ENCODE results near the gene PHLDB2. TPM values are rescaled to one million over a fixed set of nuclear protein-coding genes. Genes with fewer than 3 reads are reported as not detected.

The PHLDB2 gene
- total RNA-seq, 2 experiments from 2014 or later: 5.8 to 6.0 TPM

- Mint-ChIP-seq H3K36me3 (ENCODE audit: low read depth) (no peaks in the 10 kb centered on the region), H3K4me1 (ENCODE audit: low read depth) (no peaks in the 10 kb centered on the region), H3K27ac (no peak overlapping the region), H3K9me3 (no peaks in the 10 kb centered on the region), H3K4me3 (no peak overlapping the region), H3K27me3 (no peaks in the 10 kb centered on the region)
- H3K27me3 ChIP-seq (ENCODE audit: control insufficient read depth in 1 of 2, insufficient read depth in 2 of 2, low read length in 2 of 2): no peaks in the 10 kb centered on the region
- ATAC-seq (ENCODE audit: poor library complexity) (no peak), DNase-seq (no peak)
- H3K9me3 ChIP-seq (ENCODE audit: control insufficient read depth in 1 of 2, insufficient read depth in 1 of 2, low read length in 2 of 2): no peaks in the 10 kb centered on the region
- POLR2A ChIA-PET: no interaction called here
- CTCF ChIA-PET: no interaction called here
- intact Hi-C loops (cut with DNase I, micrococcal nuclease): no loop called here
- no peaks in the 10 kb centered on the region for H3K4me1 ChIP-seq (ENCODE audit: insufficient read depth, low read length)
- no peak for TF ChIP-seq CTCF (IDR thresholded peaks at IDR 0.05)
- H3K27ac ChIP-seq (ENCODE audit: low read depth in 1 of 2, low read length in 2 of 2): no peak overlapping the region
- H3K36me3 ChIP-seq (ENCODE audit: insufficient read depth, low read length): no peaks in the 10 kb centered on the region
- no peak overlapping the region for H3K4me3 ChIP-seq (ENCODE audit: low read length)
These were observed 97.4 kb downstream of the PHLDB2 start for GRCh38 chr3:111956449-111956848.

GRCh38 chr3:111956995-111957734, 98.1 kb downstream of the PHLDB2 start:
- no peaks in the 10 kb centered on the region for H3K36me3 Mint-ChIP-seq (ENCODE audit: low read depth)
- ChIA-PET CTCF (interaction anchor here (0.8 to 1.2 kb wide), 2 partner anchors 10 to 238 kb away, joined by 3 to 4 read pairs; no protein-coding TSS in a partner anchor), POLR2A (no interaction called here)
- intact Hi-C loops (cut with DNase I, micrococcal nuclease): no loop called here
- no peaks in the 10 kb centered on the region for H3K9me3 ChIP-seq (ENCODE audit: control insufficient read depth in 1 of 2, insufficient read depth in 1 of 2, low read length in 2 of 2)
- no peaks in the 10 kb centered on the region for H3K4me1 Mint-ChIP-seq (ENCODE audit: low read depth)
- no peaks in the 10 kb centered on the region for H3K27me3 Mint-ChIP-seq
- DNase-seq (no peak), ATAC-seq (ENCODE audit: poor library complexity) (no peak)
- H3K4me3 Mint-ChIP-seq: no peak overlapping the region
- TF ChIP-seq CTCF (IDR thresholded peaks at IDR 0.05): no peak
- no peak overlapping the region for H3K27ac ChIP-seq (ENCODE audit: low read depth in 1 of 2, low read length in 2 of 2)
- no peaks in the 10 kb centered on the region for H3K36me3 ChIP-seq (ENCODE audit: insufficient read depth, low read length)
- no peak overlapping the region for H3K27ac Mint-ChIP-seq
- no peaks in the 10 kb centered on the region for H3K4me1 ChIP-seq (ENCODE audit: insufficient read depth, low read length)
- H3K27me3 ChIP-seq (ENCODE audit: control insufficient read depth in 1 of 2, insufficient read depth in 2 of 2, low read length in 2 of 2): no peaks in the 10 kb centered on the region
- no peak overlapping the region for H3K4me3 ChIP-seq (ENCODE audit: low read length)
- no peaks in the 10 kb centered on the region for H3K9me3 Mint-ChIP-seq

- H3K36me3 Mint-ChIP-seq (ENCODE audit: low read depth): no peaks in the 10 kb centered on the region
- no peaks in the 10 kb centered on the region for H3K9me3 Mint-ChIP-seq
- no peak overlapping the region for H3K27ac Mint-ChIP-seq
- POLR2A ChIA-PET: no interaction called here
- H3K9me3 ChIP-seq (ENCODE audit: control insufficient read depth in 1 of 2, insufficient read depth in 1 of 2, low read length in 2 of 2): no peaks in the 10 kb centered on the region
- no peak for ATAC-seq (ENCODE audit: poor library complexity)
- CTCF ChIA-PET: no interaction called here
- no peak overlapping the region for H3K27ac ChIP-seq (ENCODE audit: low read depth in 1 of 2, low read length in 2 of 2)
- no peaks in the 10 kb centered on the region for H3K27me3 Mint-ChIP-seq
- no peak for TF ChIP-seq CTCF (IDR thresholded peaks at IDR 0.05)
- no peaks in the 10 kb centered on the region for H3K4me1 ChIP-seq (ENCODE audit: insufficient read depth, low read length)
- H3K4me3 Mint-ChIP-seq: no peak overlapping the region
- H3K27me3 ChIP-seq (ENCODE audit: control insufficient read depth in 1 of 2, insufficient read depth in 2 of 2, low read length in 2 of 2): no peaks in the 10 kb centered on the region
- H3K4me3 ChIP-seq (ENCODE audit: low read length): no peak overlapping the region
- H3K4me1 Mint-ChIP-seq (ENCODE audit: low read depth): no peaks in the 10 kb centered on the region
- intact Hi-C loops (cut with DNase I, micrococcal nuclease): no loop called here
- DNase-seq: no peak
- H3K36me3 ChIP-seq (ENCODE audit: insufficient read depth, low read length): no peaks in the 10 kb centered on the region
These were observed 102.5 kb downstream of the PHLDB2 start for GRCh38 chr3:111961461-111962164.
